K562 treated with DMSO at 1 percent for 12 hours (cell line): ENCODE measurements around the gene MAGEB5. TPM values are rescaled to one million over a fixed set of nuclear protein-coding genes. Genes with fewer than 3 reads are reported as not detected.

Experiments used
- total RNA-seq: library from RNA; unstranded; fragments of 300-600 nt; gene quantifications from 2 replicates; pipeline ENCODE4 v1.2.3, GENCODE V29; 2022; ENCODE audit not compliant: insufficient read depth

The MAGEB5 gene
- total RNA-seq = not detected in 2 replicates

DNA sequence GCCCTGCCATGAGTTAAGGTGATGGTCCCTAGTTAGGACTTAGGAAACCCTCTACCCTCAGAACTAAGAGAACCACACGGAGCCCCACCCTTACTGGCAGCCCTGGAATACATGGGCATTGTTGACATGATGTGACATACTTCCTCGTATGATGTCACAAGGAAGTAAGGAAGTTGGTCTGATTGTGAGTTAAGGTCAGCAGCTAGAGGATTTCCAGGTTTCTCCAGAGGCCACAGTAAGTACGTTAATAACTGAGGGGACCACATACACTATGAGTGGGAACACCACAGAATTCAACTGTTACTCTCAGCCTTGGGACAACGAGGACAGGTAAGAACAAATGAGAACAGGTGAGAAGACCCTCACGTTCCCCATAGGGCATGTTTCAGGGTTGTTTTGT, at the start of gene MAGEB5:
TSS of gene MAGEB5 (plus strand) at position 301 of the 400 bp plus-strand sequence. CDS start 1,133 bp downstream, outside the sequence.

DNA sequence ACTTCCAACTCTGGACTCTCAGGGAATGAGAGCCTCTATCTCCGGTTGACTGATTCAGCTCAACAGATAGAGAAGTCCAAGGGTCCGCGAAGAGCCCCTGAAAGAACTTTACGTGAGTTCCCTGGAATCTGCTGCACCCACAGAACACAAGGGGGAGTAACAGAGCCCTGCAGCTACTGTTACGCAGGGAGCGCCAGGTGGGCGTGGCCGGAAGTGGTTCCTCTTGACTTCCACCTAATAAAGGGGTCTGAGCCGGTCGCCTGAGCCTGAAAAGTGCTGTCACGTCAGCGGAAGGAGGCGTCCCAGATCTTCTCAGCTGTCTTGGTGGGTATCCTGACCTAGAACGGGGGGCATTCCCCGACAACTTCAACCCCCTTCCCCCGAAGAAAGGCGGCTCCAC, 23.8 kb upstream of the MAGEB5 start, which contains the start of gene MAGEB6:
TSS of gene MAGEB6 (plus strand) at position 237 of the 400 bp plus-strand sequence. CDS start 1,407 bp downstream, outside the sequence.

Other genes starting within 250 kb of the MAGEB5 start
- gene MAGEB18, start 77.8 kb upstream of the MAGEB5 start, total RNA-seq = not detected in 2 replicates
- not detected in 2 replicates for gene MAGEB6B, start 55.6 kb upstream of the MAGEB5 start, total RNA-seq
- gene MAGEB6, start 23.7 kb upstream of the MAGEB5 start, total RNA-seq = 0.44 TPM in 1 of 2 replicates, not detected in the other